T-helper 1 cell treated with Interleukin-12 subunit alpha and Interleukin-12 subunit beta and Interleukin-4 antibody, amounts not matched to agents 30 μg/mL and 1 μg/mL, for 36 hours (primary cell): Measurements from ENCODE around the gene FMO4.
"Not testable (repeated sequence)": the region's sequence is repeated elsewhere in the genome, so short reads cannot be mapped to it uniquely, and the experiment has no call there.

ENCODE experiments used
- H3K27ac Mint-ChIP-seq: one replicate; pipeline ENCODE4 v1.8.0; 2021; ENCODE audit warnings: mild to moderate bottlenecking, mixed read lengths
- H3K27me3 Mint-ChIP-seq: one replicate; pipeline ENCODE4 v1.8.0; 2021; ENCODE audit warnings: low read depth, mixed read lengths
- H3K36me3 Mint-ChIP-seq: one replicate; pipeline ENCODE4 v1.8.0; 2021; ENCODE audit warnings: low read depth, mixed read lengths
- H3K4me1 Mint-ChIP-seq: one replicate; pipeline ENCODE4 v1.8.0; 2021; ENCODE audit warnings: low read depth, mixed read lengths
- H3K4me3 Mint-ChIP-seq: one replicate; pipeline ENCODE4 v1.8.0; 2021; ENCODE audit warnings: mild to moderate bottlenecking, moderate library complexity, mixed read lengths
- H3K9me3 Mint-ChIP-seq: one replicate; pipeline ENCODE4 v1.8.0; 2021; ENCODE audit warnings: mixed read lengths

FMO4 gene

GRCh38 chr1:171351961-171352360 lies 38.0 kb downstream of the FMO4 start:
- Mint-ChIP-seq H3K9me3 (no peaks in the 10 kb centered on the region), H3K4me1 (no peaks in the 10 kb centered on the region), H3K27ac (no peak overlapping the region)

GRCh38 chr1:171352554-171352953 lies 38.6 kb downstream of the FMO4 start:
- Mint-ChIP-seq H3K27me3 (no peaks in the 10 kb centered on the region), H3K36me3 (no peaks in the 10 kb centered on the region), H3K4me1 (no peaks in the 10 kb centered on the region), H3K27ac (no peak overlapping the region), H3K4me3 (no peak overlapping the region), H3K9me3 (no peaks in the 10 kb centered on the region)

More at GRCh38 chr1:171351961-171352360, 38.0 kb downstream of the FMO4 start:
- Mint-ChIP-seq H3K36me3 (no peaks in the 10 kb centered on the region), H3K4me3 (no peak overlapping the region), H3K27me3 (no peaks in the 10 kb centered on the region)

GRCh38 chr1:171355727-171356126 lies 41.7 kb downstream of the FMO4 start:
- H3K4me3 Mint-ChIP-seq: no peak overlapping the region
- H3K27ac Mint-ChIP-seq: no peak overlapping the region
- no peaks in the 10 kb centered on the region for H3K9me3 Mint-ChIP-seq
- no peaks in the 10 kb centered on the region for H3K36me3 Mint-ChIP-seq
- peaks cover 3% of the 10 kb centered on the region for H3K27me3 Mint-ChIP-seq
- no peaks in the 10 kb centered on the region for H3K4me1 Mint-ChIP-seq

GRCh38 chr1:171357179-171357578 lies 43.2 kb downstream of the FMO4 start:
- no peaks in the 10 kb centered on the region for H3K9me3 Mint-ChIP-seq
- H3K27ac Mint-ChIP-seq: no peak overlapping the region
- H3K4me3 Mint-ChIP-seq: no peak overlapping the region
- peaks cover 3% of the 10 kb centered on the region for H3K27me3 Mint-ChIP-seq
- no peaks in the 10 kb centered on the region for H3K4me1 Mint-ChIP-seq
- no peaks in the 10 kb centered on the region for H3K36me3 Mint-ChIP-seq

- H3K36me3 Mint-ChIP-seq, H3K27ac Mint-ChIP-seq, H3K9me3 Mint-ChIP-seq, H3K4me1 Mint-ChIP-seq, H3K27me3 Mint-ChIP-seq, H3K4me3 Mint-ChIP-seq: not testable (repeated sequence)
These were observed 45.3 kb downstream of the FMO4 start for GRCh38 chr1:171359355-171359648.

- H3K27ac Mint-ChIP-seq, H3K4me3 Mint-ChIP-seq, H3K36me3 Mint-ChIP-seq, H3K4me1 Mint-ChIP-seq, H3K9me3 Mint-ChIP-seq, H3K27me3 Mint-ChIP-seq: not testable (repeated sequence)
These were observed 45.9 kb downstream of the FMO4 start for GRCh38 chr1:171359731-171360527.

- Mint-ChIP-seq H3K36me3 (no peaks in the 10 kb centered on the region), H3K4me1 (no peaks in the 10 kb centered on the region), H3K27ac (no peak overlapping the region), H3K27me3 (no peaks in the 10 kb centered on the region), H3K4me3 (no peak overlapping the region), H3K9me3 (no peaks in the 10 kb centered on the region)
These were observed 52.1 kb downstream of the FMO4 start for GRCh38 chr1:171366085-171366484.

- Mint-ChIP-seq H3K4me3 (no peak overlapping the region), H3K27me3 (no peaks in the 10 kb centered on the region), H3K36me3 (no peaks in the 10 kb centered on the region), H3K4me1 (no peaks in the 10 kb centered on the region), H3K27ac (no peak overlapping the region), H3K9me3 (no peaks in the 10 kb centered on the region)
These were observed 52.8 kb downstream of the FMO4 start for GRCh38 chr1:171366816-171367215.

- Mint-ChIP-seq H3K4me1 (peaks cover 3% of the 10 kb centered on the region), H3K4me3 (no peak overlapping the region), H3K27me3 (no peaks in the 10 kb centered on the region), H3K36me3 (no peaks in the 10 kb centered on the region), H3K9me3 (peaks cover 5% of the 10 kb centered on the region), H3K27ac (no peak overlapping the region)
These were observed 53.5 kb downstream of the FMO4 start for GRCh38 chr1:171367436-171367835.

- Mint-ChIP-seq H3K9me3 (peaks cover 6% of the 10 kb centered on the region), H3K4me3 (no peak overlapping the region), H3K4me1 (peaks cover 3% of the 10 kb centered on the region), H3K27me3 (no peaks in the 10 kb centered on the region), H3K36me3 (no peaks in the 10 kb centered on the region), H3K27ac (no peak overlapping the region)
These were observed 58.6 kb downstream of the FMO4 start for GRCh38 chr1:171372418-171373084.

- H3K36me3 Mint-ChIP-seq, H3K27me3 Mint-ChIP-seq, H3K9me3 Mint-ChIP-seq, H3K4me3 Mint-ChIP-seq, H3K27ac Mint-ChIP-seq, H3K4me1 Mint-ChIP-seq: not testable (repeated sequence)
These were observed 59.6 kb downstream of the FMO4 start for GRCh38 chr1:171373357-171374122.

GRCh38 chr1:171379846-171380245 lies 65.9 kb downstream of the FMO4 start:
- Mint-ChIP-seq H3K27ac (no peak overlapping the region), H3K27me3 (no peaks in the 10 kb centered on the region), H3K4me1 (no peaks in the 10 kb centered on the region), H3K36me3 (no peaks in the 10 kb centered on the region), H3K9me3 (peaks cover 5% of the 10 kb centered on the region), H3K4me3 (no peak overlapping the region)

- H3K9me3 Mint-ChIP-seq: peaks cover 5% of the 10 kb centered on the region
- H3K27me3 Mint-ChIP-seq: no peaks in the 10 kb centered on the region
- H3K27ac Mint-ChIP-seq: no peak overlapping the region
- no peak overlapping the region for H3K4me3 Mint-ChIP-seq
- H3K36me3 Mint-ChIP-seq: no peaks in the 10 kb centered on the region
- no peaks in the 10 kb centered on the region for H3K4me1 Mint-ChIP-seq
These were observed 67.9 kb downstream of the FMO4 start for GRCh38 chr1:171381866-171382210.

- Mint-ChIP-seq H3K27me3 (no peaks in the 10 kb centered on the region), H3K36me3 (no peaks in the 10 kb centered on the region), H3K27ac (no peak overlapping the region), H3K4me1 (no peaks in the 10 kb centered on the region), H3K9me3 (peaks cover 5% of the 10 kb centered on the region), H3K4me3 (no peak overlapping the region)
These were observed 70.5 kb downstream of the FMO4 start for GRCh38 chr1:171384496-171384895.

GRCh38 chr1:171389171-171389570 lies 75.2 kb downstream of the FMO4 start:
- no peaks in the 10 kb centered on the region for H3K36me3 Mint-ChIP-seq
- H3K9me3 Mint-ChIP-seq: no peaks in the 10 kb centered on the region
- H3K4me3 Mint-ChIP-seq: no peak overlapping the region
- no peak overlapping the region for H3K27ac Mint-ChIP-seq
- H3K4me1 Mint-ChIP-seq: no peaks in the 10 kb centered on the region
- H3K27me3 Mint-ChIP-seq: no peaks in the 10 kb centered on the region
